GM23248 (cell line): ENCODE results near the gene PHKA2. TPM values are rescaled to one million over a fixed set of nuclear protein-coding genes. Genes with fewer than 3 reads are reported as not detected.

ENCODE experiments used
- DNase-seq: peaks from one replicate; pipeline ENCODE4 v3.0.0-alpha.2; 2015
- H2AFZ ChIP-seq: fragments of 200-600 bp; sonication (generic); 2 replicates; pipeline ENCODE4 v1.6.1; 2016; ENCODE audit warnings: antibody characterized with exemption
- H3F3A ChIP-seq: fragments of 200-600 bp; sonication (generic); 2 replicates; pipeline ENCODE4 v1.6.1; 2016; ENCODE audit warnings: mild to moderate bottlenecking, antibody characterized with exemption, mixed run types; ENCODE audit not compliant: insufficient read depth
- H3K27ac ChIP-seq: fragments of 200-600 bp; sonication (generic); 2 replicates; pipeline ENCODE4 v1.5.1; 2016; ENCODE audit warnings: mild to moderate bottlenecking
- H3K27me3 ChIP-seq: fragments of 200-600 bp; sonication (generic); replicated peaks from 2 replicates; pipeline ENCODE4 v1.6.1; 2016; ENCODE audit warnings: mild to moderate bottlenecking; ENCODE audit not compliant: insufficient read depth
- H3K36me3 ChIP-seq: fragments of 200-600 bp; sonication (generic); 2 replicates; pipeline ENCODE4 v1.6.1; 2016; ENCODE audit warnings: low read depth, mild to moderate bottlenecking
- H3K4me1 ChIP-seq: fragments of 200-600 bp; sonication (generic); 2 replicates; pipeline ENCODE4 v1.6.1; 2016; ENCODE audit warnings: mild to moderate bottlenecking; ENCODE audit not compliant: insufficient read depth
- H3K4me2 ChIP-seq: fragments of 200-600 bp; sonication (generic); one replicate; pipeline ENCODE4 v1.6.1; 2016; ENCODE audit warnings: mild to moderate bottlenecking; ENCODE audit not compliant: unreplicated experiment
- H3K4me3 ChIP-seq: fragments of 200-600 bp; sonication (generic); 2 replicates; pipeline ENCODE4 v1.5.1; 2016; ENCODE audit warnings: mild to moderate bottlenecking
- H3K79me2 ChIP-seq: fragments of 200-600 bp; sonication (generic); 2 replicates; pipeline ENCODE4 v1.6.1; 2016; ENCODE audit warnings: mild to moderate bottlenecking; ENCODE audit not compliant: insufficient read depth
- H3K9ac ChIP-seq: fragments of 200-600 bp; sonication (generic); 2 replicates; pipeline ENCODE4 v1.6.1; 2016; ENCODE audit warnings: mild to moderate bottlenecking
- H3K9me2 ChIP-seq: fragments of 200-600 bp; sonication (generic); 2 replicates; pipeline ENCODE4 v1.6.1; 2016; ENCODE audit warnings: mixed run types, mild to moderate bottlenecking, moderate library complexity; ENCODE audit not compliant: insufficient read depth
- H3K9me3 ChIP-seq: fragments of 200-600 bp; sonication (generic); one replicate; pipeline ENCODE4 v1.6.1; 2017; ENCODE audit warnings: low read depth
- H4K20me1 ChIP-seq: fragments of 200-600 bp; sonication (generic); 2 replicates; pipeline ENCODE4 v1.6.0; 2016; ENCODE audit not compliant: insufficient read depth
- EZH2 ChIP-seq: fragments of 200-600 bp; sonication (generic); IDR thresholded peaks from 2 replicates; pipeline ENCODE4 v1.6.1; 2018; ENCODE audit warnings: antibody characterized with exemption, mild to moderate bottlenecking; ENCODE audit not compliant: insufficient read depth, poor library complexity, severe bottlenecking
- EZH2phosphoT487 ChIP-seq: fragments of 200-600 bp; sonication (generic); IDR thresholded peaks from 2 replicates; pipeline ENCODE4 v1.6.1; 2018; ENCODE audit warnings: antibody characterized with exemption, moderate library complexity, mild to moderate bottlenecking, low read depth; ENCODE audit not compliant: insufficient read depth
- WGBS, 2 experiments: methylation state at CpG; one replicate each; pipeline ENCODE4 v1.1.6; 2015 to 2017; ENCODE audit warnings: low lambda C conversion rate in 2 of 2, low coverage in 1 of 2; ENCODE audit errors: missing lambda C conversion rate in 2 of 2; 5-methylcytosine and 5-hydroxymethylcytosine counted together
- in situ Hi-C: fragments of 300-500 bp; cut with MboI; formaldehyde crosslinking; loops from 2 replicates; pipeline ENCODE4 v1.15.0; 2020
- polyA plus RNA-seq: library from polyadenylated mRNA; unstranded; fragments of >200 nt; fragmentation: Nextera tagmentation; extraction: Ambion mirVana; gene quantifications from 2 replicates; pipeline ENCODE4 v1.2.1, GENCODE V29; 2016
- total RNA-seq: library from RNA; depleted of rRNA; stranded (reverse); fragments of >200 nt; shearing (Covaris generic); gene quantifications from 2 replicates; pipeline ENCODE4 v1.2.3, GENCODE V29; 2014

Gene PHKA2
- total and polyA plus RNA-seq, 2 experiments from 2014 or later: 6.8 to 9.9 TPM

- no peak overlapping the region for H3K27ac ChIP-seq
- 71 to 81% methylated on average over 5 to 9 of the region's 9 CpGs for WGBS, 2 experiments
- no peak overlapping the region for H3K9ac ChIP-seq
- no peaks in the 10 kb centered on the region for H3K36me3 ChIP-seq
- H3K4me1 ChIP-seq: no peaks in the 10 kb centered on the region
- H3F3A ChIP-seq: no peaks in the 10 kb centered on the region
- no peak overlapping the region for H2AFZ ChIP-seq
- peak; percentile 44 for DNase-seq
- no peaks in the 10 kb centered on the region for H4K20me1 ChIP-seq
- H3K4me3 ChIP-seq: no peak overlapping the region
- no peaks in the 10 kb centered on the region for H3K9me2 ChIP-seq
- TF ChIP-seq EZH2phosphoT487 (no peak), EZH2 (no peak)
- H3K9me3 ChIP-seq: no peaks in the 10 kb centered on the region
- H3K4me2 ChIP-seq: no peak overlapping the region
- no peaks in the 10 kb centered on the region for H3K79me2 ChIP-seq
- no peaks in the 10 kb centered on the region for H3K27me3 ChIP-seq
- in situ Hi-C loops: no loop called here
These were observed 51.9 kb downstream of the PHKA2 start for GRCh38 chrX:18931972-18932371.

DNA sequence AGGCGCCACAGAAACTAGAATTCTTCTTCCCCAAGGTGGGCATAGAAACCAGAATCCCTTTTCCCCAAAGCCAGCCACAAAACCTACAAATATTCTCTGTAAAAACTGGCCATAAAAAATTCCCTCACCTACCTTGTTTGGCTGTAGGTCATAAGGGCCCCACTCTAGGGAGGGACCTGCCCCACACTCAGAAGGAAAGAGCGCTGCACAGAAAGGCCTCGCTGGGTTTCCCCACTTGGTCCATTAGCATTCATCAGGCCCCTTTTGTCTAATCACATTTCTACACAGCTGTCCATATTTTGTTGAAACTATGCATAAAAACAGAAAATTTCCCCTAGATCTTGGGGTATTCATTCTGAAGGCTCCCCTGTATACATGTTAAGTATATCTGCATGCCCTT is 54.1 kb downstream of the PHKA2 start:
- no peaks in the 10 kb centered on the region for H3K4me1 ChIP-seq
- no peaks in the 10 kb centered on the region for H3K36me3 ChIP-seq
- TF ChIP-seq EZH2 (no peak), EZH2phosphoT487 (no peak)
- no peaks in the 10 kb centered on the region for H4K20me1 ChIP-seq
- H3K4me3 ChIP-seq: no peak overlapping the region
- DNase-seq: no peak
- H3K9ac ChIP-seq: no peak overlapping the region
- no peaks in the 10 kb centered on the region for H3F3A ChIP-seq
- no peak overlapping the region for H2AFZ ChIP-seq
- H3K27ac ChIP-seq: no peak overlapping the region
- in situ Hi-C loops: loop anchor here (10.0 kb wide), 1 partner anchor 405 kb away; no protein-coding TSS in a partner anchor
- no peak overlapping the region for H3K4me2 ChIP-seq
- WGBS, 2 experiments: 100% methylated on average over 3 of the region's 3 CpGs
- no peaks in the 10 kb centered on the region for H3K79me2 ChIP-seq
- no peaks in the 10 kb centered on the region for H3K9me3 ChIP-seq
- H3K9me2 ChIP-seq: no peaks in the 10 kb centered on the region
- H3K27me3 ChIP-seq: no peaks in the 10 kb centered on the region

- no peaks in the 10 kb centered on the region for H3K79me2 ChIP-seq
- H3K9me3 ChIP-seq: no peaks in the 10 kb centered on the region
- H3K27me3 ChIP-seq: no peaks in the 10 kb centered on the region
- H3K27ac ChIP-seq: no peak overlapping the region
- no peak overlapping the region for H3K4me3 ChIP-seq
- no peaks in the 10 kb centered on the region for H4K20me1 ChIP-seq
- no peaks in the 10 kb centered on the region for H3F3A ChIP-seq
- H3K36me3 ChIP-seq: no peaks in the 10 kb centered on the region
- TF ChIP-seq EZH2phosphoT487: no peak
- no peak for TF ChIP-seq EZH2
- H3K9me2 ChIP-seq: no peaks in the 10 kb centered on the region
- no peaks in the 10 kb centered on the region for H3K4me1 ChIP-seq
- no peak overlapping the region for H3K4me2 ChIP-seq
- 86 to 100% methylated on average over 1 of the region's 1 CpG for WGBS, 2 experiments
- DNase-seq: no peak
- H3K9ac ChIP-seq: no peak overlapping the region
- H2AFZ ChIP-seq: no peak overlapping the region
- in situ Hi-C loops: loop anchor here (10.0 kb wide), 1 partner anchor 407 kb away; no protein-coding TSS in a partner anchor
These were observed 56.4 kb downstream of the PHKA2 start for GRCh38 chrX:18927558-18927957.

DNA sequence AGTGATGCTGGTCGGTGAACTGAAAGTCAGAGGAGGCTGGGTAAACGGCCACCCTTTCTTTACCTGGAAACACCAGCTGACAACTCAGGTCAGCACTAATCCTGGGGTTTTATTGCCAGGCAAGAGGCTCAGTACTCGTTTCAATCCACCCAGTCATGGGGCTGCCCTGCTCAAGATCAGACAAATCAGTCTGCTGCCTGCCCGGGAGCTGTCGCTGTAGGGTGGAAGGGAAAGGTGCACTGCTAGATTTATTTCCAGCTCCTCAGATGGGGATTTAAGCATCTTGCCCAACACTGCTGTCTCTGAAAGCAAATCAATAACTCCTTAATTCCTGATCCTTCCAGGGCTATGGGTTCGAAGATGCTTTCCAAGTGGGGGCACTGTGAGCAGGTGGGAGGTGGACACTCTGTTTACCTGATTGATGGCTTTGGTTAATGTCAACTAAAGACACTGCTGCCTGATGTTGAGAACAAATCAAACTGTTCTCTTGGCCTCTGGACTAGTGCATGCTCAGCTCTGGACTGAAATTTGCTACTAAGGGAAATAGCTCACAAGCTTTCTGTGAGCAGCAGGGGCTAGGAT is 59.3 kb downstream of the PHKA2 start:
- Histone ChIP-seq H3K27me3 (no peaks in the 10 kb centered on the region), H3K36me3 (no peaks in the 10 kb centered on the region), H3K9ac (no peak overlapping the region), H3F3A (no peaks in the 10 kb centered on the region), H3K9me2 (no peaks in the 10 kb centered on the region), H2AFZ (no peak overlapping the region), H3K4me1 (no peaks in the 10 kb centered on the region), H4K20me1 (no peaks in the 10 kb centered on the region), H3K4me2 (no peak overlapping the region), H3K9me3 (no peaks in the 10 kb centered on the region), H3K4me3 (no peak overlapping the region), H3K27ac (no peak overlapping the region), H3K79me2 (no peaks in the 10 kb centered on the region)
- in situ Hi-C loops: loop anchor here (10.0 kb wide), 1 partner anchor 410 kb away; no protein-coding TSS in a partner anchor
- TF ChIP-seq EZH2: no peak
- no peak for TF ChIP-seq EZH2phosphoT487
- 98 to 100% methylated on average over 6 of the region's 6 CpGs for WGBS, 2 experiments
- DNase-seq: no peak

GRCh38 chrX:18920566-18920965 is 63.3 kb downstream of the PHKA2 start:
- H3K4me1 ChIP-seq: no peaks in the 10 kb centered on the region
- H4K20me1 ChIP-seq: no peaks in the 10 kb centered on the region
- H3K79me2 ChIP-seq: no peaks in the 10 kb centered on the region
- H3K36me3 ChIP-seq: no peaks in the 10 kb centered on the region
- TF ChIP-seq EZH2phosphoT487: no peak
- no peak for TF ChIP-seq EZH2
- H3K9me2 ChIP-seq: no peaks in the 10 kb centered on the region
- no peaks in the 10 kb centered on the region for H3K9me3 ChIP-seq
- no peaks in the 10 kb centered on the region for H3K27me3 ChIP-seq
- H2AFZ ChIP-seq: no peak overlapping the region
- no peak overlapping the region for H3K27ac ChIP-seq
- no peak overlapping the region for H3K4me2 ChIP-seq
- no peaks in the 10 kb centered on the region for H3F3A ChIP-seq
- DNase-seq: no peak
- in situ Hi-C loops: loop anchor here (10.0 kb wide), 1 partner anchor 414 kb away; no protein-coding TSS in a partner anchor
- H3K9ac ChIP-seq: no peak overlapping the region
- 96 to 100% methylated on average over 5 to 7 of the region's 7 CpGs for WGBS, 2 experiments
- no peak overlapping the region for H3K4me3 ChIP-seq
